ENCODE data around the gene TTLL6. TPM values are rescaled to one million over a fixed set of nuclear protein-coding genes. Genes with fewer than 3 reads are reported as not detected.

TTLL6 gene
- total RNA-seq, 4 donors from 2014 or later: 0.19 TPM; not detected in 3

GRCh38 chr17:48792033-48792798 lies 24.8 kb downstream of the TTLL6 start:
- H3K4me1 ChIP-seq: peaks cover 0 to 15% (median 0%) of the 10 kb centered on the region in 3 donors
- H3K36me3 ChIP-seq: no peaks in the 10 kb centered on the region
- H3K27ac ChIP-seq: no peak overlapping the region
- TF ChIP-seq POLR2A (IDR thresholded peaks at IDR 0.05) (no peak), CTCF (IDR thresholded peaks at IDR 0.05) (no peak)
- WGBS, 2 donors: 39 to 41% methylated on average over 3 of the region's 3 CpGs
- DNase-seq: no peak
- intact Hi-C loops (cut with DNase I): loop anchor here (5.0 to 10.0 kb wide), 2 partner anchors 65 to 117 kb away; partner anchors contain the start of gene HOXB13
- H3K27me3 ChIP-seq: peaks cover 0 to 99% (median 0%) of the 10 kb centered on the region in 4 donors
- no peaks in the 10 kb centered on the region for H3K9me3 ChIP-seq
- H3K4me3 ChIP-seq: no peak overlapping the region

GRCh38 chr17:48791128-48792032 lies 25.6 kb downstream of the TTLL6 start:
- Histone ChIP-seq H3K4me3 (no peak overlapping the region), H3K9me3 (no peaks in the 10 kb centered on the region), H3K36me3 (no peaks in the 10 kb centered on the region), H3K27ac (no peak overlapping the region), H3K4me1 (peaks cover 0 to 15% (median 0%) of the 10 kb centered on the region in 3 donors), H3K27me3 (peaks cover 0 to 99% (median 0%) of the 10 kb centered on the region in 4 donors)
- WGBS, 2 donors: 23 to 39% methylated on average over 10 to 13 of the region's 14 CpGs
- no peak for TF ChIP-seq POLR2A (IDR thresholded peaks at IDR 0.05)
- TF ChIP-seq CTCF (IDR thresholded peaks at IDR 0.05): peak; percentile 43 to 79 (median 68)
- intact Hi-C loops (cut with DNase I): loop anchor here (5.0 to 10.0 kb wide), 2 partner anchors 64 to 117 kb away; partner anchors contain the start of gene HOXB13
- DNase-seq: no peak

GRCh38 chr17:48790607-48791127 lies 26.4 kb downstream of the TTLL6 start:
- WGBS, 2 donors: 27 to 42% methylated on average over 6 of the region's 9 CpGs
- no peak for DNase-seq
- Histone ChIP-seq H3K4me1 (peaks cover 0 to 11% (median 0%) of the 10 kb centered on the region in 3 donors), H3K9me3 (no peaks in the 10 kb centered on the region), H3K27me3 (peaks cover 0 to 99% (median 0%) of the 10 kb centered on the region in 4 donors), H3K36me3 (no peaks in the 10 kb centered on the region), H3K27ac (no peak overlapping the region), H3K4me3 (no peak overlapping the region)
- intact Hi-C loops (cut with DNase I): loop anchor here (5.0 to 10.0 kb wide), 2 partner anchors 63 to 116 kb away; partner anchors contain the start of gene HOXB13
- TF ChIP-seq CTCF (IDR thresholded peaks at IDR 0.05) (no peak), POLR2A (IDR thresholded peaks at IDR 0.05) (no peak)

- Histone ChIP-seq H3K4me1 (peaks cover 0 to 10% (median 0%) of the 10 kb centered on the region in 3 donors), H3K36me3 (no peaks in the 10 kb centered on the region), H3K4me3 (no peak overlapping the region), H3K9me3 (no peaks in the 10 kb centered on the region), H3K27me3 (peaks cover 0 to 91% (median 0%) of the 10 kb centered on the region in 4 donors), H3K27ac (no peak overlapping the region)
- no peak for DNase-seq
- intact Hi-C loops (cut with DNase I): no loop called here
- TF ChIP-seq CTCF (IDR thresholded peaks at IDR 0.05): no peak
- 59 to 66% methylated on average over 7 of the region's 7 CpGs for WGBS, 2 donors
These were observed 29.2 kb downstream of the TTLL6 start for GRCh38 chr17:48787828-48788227.
